HepG2 (cell line): Measurements from ENCODE around the gene C11orf71. TPM values are rescaled to one million over a fixed set of nuclear protein-coding genes. Genes with fewer than 3 reads are reported as not detected.

Experiments
- ELF3 ChIP-seq: IDR thresholded peaks from 2 replicates; pipeline ENCODE4 v1.6.1; 2016; ENCODE audit warnings: missing genetic modification reagents, missing compliant biosample characterization
- FOSL2 ChIP-seq: sonication (generic); formaldehyde crosslinking; IDR thresholded peaks from 2 replicates; pipeline ENCODE4 v1.4.0; 2020; ENCODE audit warnings: missing genetic modification reagents
- FOXA3 ChIP-seq: IDR thresholded peaks from 2 replicates; pipeline ENCODE4 v1.6.1; 2016; ENCODE audit warnings: missing genetic modification reagents, missing compliant biosample characterization
- HNF1B ChIP-seq: sonication (generic); formaldehyde crosslinking; IDR thresholded peaks from 2 replicates; pipeline ENCODE4 v1.5.1; 2020; ENCODE audit warnings: mild to moderate bottlenecking, moderate library complexity, missing genetic modification reagents
- NCOA2 ChIP-seq: sonication (generic); formaldehyde crosslinking; IDR thresholded peaks from 2 replicates; pipeline ENCODE4 v1.8.0; 2022; ENCODE audit warnings: inconsistent platforms
- ONECUT2 ChIP-seq: sonication (generic); formaldehyde crosslinking; IDR thresholded peaks from 2 replicates; pipeline ENCODE4 v1.4.0; 2020; ENCODE audit warnings: missing genetic modification reagents
- PRDM4 ChIP-seq: sonication (generic); formaldehyde crosslinking; IDR thresholded peaks from 2 replicates; pipeline ENCODE4 v1.9.0; 2021; ENCODE audit warnings: missing genetic modification reagents, borderline replicate concordance
- RBFOX2 ChIP-seq: fragments of 200-400 bp; formaldehyde crosslinking; IDR thresholded peaks from 2 replicates; pipeline ENCODE4 v1.6.1; 2017; ENCODE audit warnings: low read depth, mild to moderate bottlenecking, low read length
- SALL1 ChIP-seq: sonication (generic); formaldehyde crosslinking; IDR thresholded peaks from 2 replicates; pipeline ENCODE4 v1.8.0; 2022; ENCODE audit warnings: mild to moderate bottlenecking, missing genetic modification reagents
- THAP9 ChIP-seq: sonication (generic); formaldehyde crosslinking; IDR thresholded peaks from 2 replicates; pipeline ENCODE4; 2020; ENCODE audit warnings: missing genetic modification reagents, mild to moderate bottlenecking, borderline replicate concordance
- TIGD3 ChIP-seq: sonication (generic); formaldehyde crosslinking; IDR thresholded peaks from 2 replicates; pipeline ENCODE4 v1.5.1; 2020; ENCODE audit warnings: mild to moderate bottlenecking, missing genetic modification reagents, borderline replicate concordance
- TSC22D2 ChIP-seq: sonication (generic); formaldehyde crosslinking; IDR thresholded peaks from 2 replicates; pipeline ENCODE4 v1.5.1; 2020; ENCODE audit warnings: missing genetic modification reagents, mild to moderate bottlenecking, borderline replicate concordance
- ZKSCAN8 ChIP-seq: IDR thresholded peaks from 2 replicates; pipeline ENCODE4 v1.6.1; 2016; ENCODE audit warnings: borderline replicate concordance, missing genetic modification reagents, missing compliant biosample characterization
- ZNF292 ChIP-seq: sonication (generic); formaldehyde crosslinking; IDR thresholded peaks from 2 replicates; pipeline ENCODE4 v1.8.1; 2022; ENCODE audit warnings: mild to moderate bottlenecking, low read depth, missing genetic modification reagents, borderline replicate concordance
- ZNF550 ChIP-seq: sonication (generic); formaldehyde crosslinking; IDR thresholded peaks from 2 replicates; pipeline ENCODE4 v1.4.0; 2020; ENCODE audit warnings: mild to moderate bottlenecking, missing genetic modification reagents, borderline replicate concordance
- ZNF678 ChIP-seq: sonication (generic); formaldehyde crosslinking; IDR thresholded peaks from 2 replicates; pipeline ENCODE4 v1.4.0; 2020; ENCODE audit warnings: mild to moderate bottlenecking, missing genetic modification reagents
- ZNF770 ChIP-seq: sonication (generic); formaldehyde crosslinking; IDR thresholded peaks from 2 replicates; pipeline ENCODE4 v1.5.0; 2020; ENCODE audit warnings: mild to moderate bottlenecking, missing genetic modification reagents
- ZSCAN30 ChIP-seq: sonication (generic); formaldehyde crosslinking; IDR thresholded peaks from 2 replicates; pipeline ENCODE4 v1.5.0; 2020; ENCODE audit warnings: mild to moderate bottlenecking, missing genetic modification reagents
- polyA plus RNA-seq, 8 experiments: library from polyadenylated mRNA; depleted of rRNA in 3 of 8; stranded (reverse) in 7 of 8; unstranded in 1 of 8; fragments of >200 nt; fragmentation: Illumina TruSeq in 4 of 8; extraction: Trizol in 4 of 8; gene quantifications; 2 replicates each; pipeline versions ENCODE4 v1.2.1 to v1.2.3, GENCODE V29; 2011 to 2016; ENCODE audit warnings: low read depth in 4 of 8, missing spikeins in 1 of 8, mixed read lengths in 1 of 8; ENCODE audit not compliant: insufficient read depth in 1 of 8
- total RNA-seq, 5 experiments: library from RNA; depleted of rRNA; stranded (reverse); fragments of >200 nt; fragmentation: Illumina TruSeq; extraction: Trizol; gene quantifications; 2 replicates each; pipeline ENCODE4 v1.2.3, GENCODE V29; 2016; ENCODE audit warnings: low read depth in 1 of 5

C11orf71 gene
- total and polyA plus RNA-seq, 2 of the 13 experiments (the other 11 are each of a cell fraction or from before 2014, with no cell fraction given): 7.1 to 7.8 TPM

- no peak for TF ChIP-seq PRDM4 (CRISPR knock-in tag)
- peak; percentile 63 for TF ChIP-seq ELF3 (CRISPR knock-in tag)
- TF ChIP-seq ZNF550 (CRISPR knock-in tag): no peak
- TF ChIP-seq ZNF770 (CRISPR knock-in tag): no peak
- no peak for TF ChIP-seq TIGD3
- TF ChIP-seq SALL1 (CRISPR knock-in tag): peak; percentile 63
- TF ChIP-seq ZNF292: no peak
- peak; percentile 93 for TF ChIP-seq RBFOX2
- peak; percentile 65 for TF ChIP-seq HNF1B
- 0 out of 2 replicates have a peak, but pooled peaks have one; percentile 15 for TF ChIP-seq TSC22D2 (CRISPR knock-in tag)
- peak; percentile 67; the same call in 1 of the 2 replicates for TF ChIP-seq THAP9 (CRISPR knock-in tag)
- TF ChIP-seq ZNF678: 0 out of 2 replicates have a peak, but pooled peaks have one; percentile 56
- TF ChIP-seq FOXA3: peak; percentile 51; the same call in 1 of the 2 replicates
- peak; percentile 91 for TF ChIP-seq FOSL2 (CRISPR knock-in tag)
- no peak for TF ChIP-seq ZSCAN30 (CRISPR knock-in tag)
- no peak for TF ChIP-seq ONECUT2 (CRISPR knock-in tag)
- TF ChIP-seq ZKSCAN8 (CRISPR knock-in tag): no peak
- TF ChIP-seq NCOA2: no peak; the same call in 1 of the 2 replicates
Observed at GRCh38 chr11:114439229-114440120, 39.2 kb upstream of the C11orf71 start, which contains the start of gene REXO2 (continued).
